NCI-H2081 (cell line): Measurements from ENCODE around the gene CISD3.
A peak's percentile ranks its signal among the peaks of the same experiment; 100 is the strongest.
"Not testable (repeated sequence)": the region's sequence is repeated elsewhere in the genome, so short reads cannot be mapped to it uniquely, and the experiment has no call there.

ENCODE experiments used
- DNase-seq, 2 experiments: peaks; one replicate each; lab custom pipeline; 2025; lab: John Stamatoyannopoulos, UW

CISD3 gene

DNA sequence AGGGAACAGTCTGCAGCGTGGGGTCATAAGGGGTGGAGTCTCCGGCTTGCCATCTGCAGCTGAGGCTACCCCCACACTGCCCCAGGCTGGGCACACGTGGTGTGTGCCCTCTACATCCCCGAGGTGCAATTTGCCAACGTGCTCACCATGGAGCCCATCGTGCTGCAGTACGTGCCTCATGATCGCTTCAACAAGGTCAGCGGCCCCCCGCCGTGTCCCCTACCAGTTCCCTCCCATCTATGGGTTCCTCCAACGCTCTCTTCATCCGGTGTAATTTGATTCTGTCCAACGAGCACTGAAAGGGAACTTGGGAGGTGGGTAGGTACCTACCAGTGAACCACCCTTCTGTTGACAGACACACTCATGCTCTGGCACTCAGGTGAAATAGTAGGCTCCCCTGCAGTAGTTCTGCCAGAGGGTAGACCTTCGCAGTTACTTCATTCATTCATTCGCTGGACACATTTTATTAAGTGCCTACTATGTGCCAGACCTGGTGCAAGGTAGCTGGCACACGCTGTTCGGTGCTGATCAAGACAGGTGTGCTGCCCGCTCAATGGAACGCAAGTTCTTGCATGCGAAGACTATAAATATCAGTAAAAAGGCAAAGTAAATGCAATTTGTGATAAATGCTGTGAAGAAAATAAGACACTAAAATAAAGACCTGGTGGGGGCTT lies 22.3 kb upstream of the CISD3 start:
- DNase-seq: no peak

DNA sequence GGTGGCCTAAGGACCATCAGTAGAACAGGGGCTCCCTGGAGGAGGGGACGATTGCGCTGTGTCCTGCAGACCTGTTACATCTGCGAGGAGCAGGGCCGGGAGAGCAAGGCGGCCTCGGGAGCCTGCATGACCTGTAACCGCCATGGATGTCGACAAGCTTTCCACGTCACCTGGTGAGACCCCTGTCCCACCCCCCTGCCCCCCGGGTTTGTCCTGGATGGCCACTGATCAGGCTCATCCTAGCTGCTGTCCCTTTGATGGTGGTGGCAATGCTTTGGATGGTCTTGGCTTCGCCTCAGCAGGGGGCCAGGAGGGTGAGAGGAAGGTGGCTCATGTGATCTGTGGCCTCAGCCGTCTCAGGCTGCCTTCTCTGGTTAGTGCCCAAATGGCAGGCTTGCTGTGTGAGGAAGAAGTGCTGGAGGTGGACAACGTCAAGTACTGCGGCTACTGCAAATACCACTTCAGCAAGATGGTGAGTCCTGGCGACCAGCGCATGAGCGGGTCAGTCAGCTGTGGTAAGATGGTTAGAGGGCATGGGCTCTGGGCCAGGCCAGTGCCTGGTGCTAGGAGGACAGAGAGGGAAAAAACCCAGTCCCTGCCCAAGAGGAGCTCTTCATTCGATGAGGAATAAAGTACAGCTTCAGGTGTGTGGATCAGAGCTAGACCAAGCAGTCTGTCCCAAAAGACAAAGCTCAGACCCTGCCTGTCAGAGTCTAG lies 20.9 kb upstream of the CISD3 start:
- no peak for DNase-seq

DNA sequence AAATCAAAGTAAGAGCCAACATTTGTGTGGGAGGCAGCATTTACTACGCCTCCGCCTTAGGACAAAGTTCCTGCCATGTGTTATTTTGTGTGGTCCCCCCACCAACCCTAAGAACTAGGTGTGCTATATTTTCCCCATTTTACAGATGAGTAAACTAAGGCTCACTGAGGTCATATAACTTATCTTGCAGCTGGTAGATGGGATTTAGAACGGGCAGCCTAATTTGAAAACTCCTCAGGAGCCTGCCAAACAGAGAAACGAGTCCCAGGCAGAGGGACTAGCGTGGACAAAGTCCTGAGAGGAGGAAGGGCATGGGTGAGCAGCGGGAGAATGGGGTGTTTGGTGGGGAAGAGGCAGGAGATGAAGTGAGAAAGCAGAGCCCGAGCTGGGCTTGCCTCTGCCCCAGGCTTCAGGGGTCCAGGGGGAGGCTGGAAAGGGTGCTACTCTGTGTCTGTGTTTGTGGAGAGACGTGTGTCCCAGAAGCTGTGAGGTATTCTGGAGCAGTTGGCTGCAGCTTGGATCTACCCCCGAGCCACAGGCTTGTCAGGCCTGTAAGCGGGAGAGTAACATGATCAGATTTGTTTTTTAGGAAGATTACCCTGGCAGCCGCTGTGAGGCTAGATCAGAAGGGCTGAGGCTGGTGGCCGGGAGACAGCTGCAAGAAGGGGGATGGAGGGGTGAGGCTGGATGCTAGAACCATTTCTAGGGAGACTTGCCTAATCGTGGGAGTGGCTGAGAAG lies 20.1 kb upstream of the CISD3 start:
- DNase-seq: no peak

DNA sequence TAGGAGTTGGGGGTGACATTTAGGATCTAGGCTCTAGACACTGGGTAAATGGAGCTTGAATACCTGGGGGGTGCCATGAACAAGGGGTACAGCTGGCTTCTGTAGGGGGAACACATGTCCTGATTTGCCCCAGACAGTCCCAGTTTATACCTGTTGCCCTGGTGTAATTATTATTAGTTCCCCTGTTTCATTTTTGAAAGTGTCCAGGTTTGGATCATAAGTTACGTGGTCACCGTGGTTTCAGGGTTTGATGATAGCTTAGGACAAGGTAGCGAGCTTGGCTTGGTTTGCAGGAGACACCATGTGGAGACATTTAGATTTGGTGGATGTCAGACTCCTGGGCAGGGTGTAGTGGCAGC lies 19.6 kb upstream of the CISD3 start:
- no peak for DNase-seq

GRCh38 chr17:38710985-38711384 lies 19.2 kb upstream of the CISD3 start:
- no peak for DNase-seq

DNA sequence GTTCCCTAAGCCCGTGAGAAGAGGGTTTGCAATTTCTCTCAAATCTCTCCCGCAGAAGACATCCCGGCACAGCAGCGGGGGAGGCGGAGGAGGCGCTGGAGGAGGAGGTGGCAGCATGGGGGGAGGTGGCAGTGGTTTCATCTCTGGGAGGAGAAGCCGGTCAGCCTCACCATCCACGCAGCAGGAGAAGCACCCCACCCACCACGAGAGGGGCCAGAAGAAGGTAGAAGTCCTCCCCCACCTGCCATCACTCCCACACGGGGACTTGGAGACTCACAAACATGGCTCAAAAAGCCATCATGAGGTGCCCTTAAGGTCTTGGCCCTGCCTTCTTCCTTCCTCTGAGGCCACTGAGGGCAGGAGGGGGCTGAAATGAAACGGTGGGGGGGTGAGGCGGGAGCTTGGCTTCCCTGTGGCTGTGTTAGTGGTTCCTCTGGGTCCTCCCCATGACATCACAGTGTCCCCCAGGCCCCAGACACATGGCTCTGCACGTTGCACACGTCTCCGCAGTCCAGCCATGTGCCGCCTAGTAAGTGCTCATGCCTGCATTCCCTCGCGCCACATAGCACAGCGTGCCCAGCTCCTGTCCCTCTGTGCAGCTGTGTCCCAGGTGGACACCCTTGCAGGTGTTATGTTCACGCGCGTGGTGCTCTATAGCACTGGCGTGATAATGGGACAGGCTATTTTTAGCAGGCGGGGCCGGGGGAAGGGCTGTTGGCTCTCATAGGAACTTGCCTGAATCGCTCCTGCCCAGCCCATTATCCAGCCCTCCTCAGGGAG lies 18.2 kb upstream of the CISD3 start:
- DNase-seq: peak in 1 of 2 experiments; percentile 44

GRCh38 chr17:38712593-38712992 lies 17.5 kb upstream of the CISD3 start:
- DNase-seq: no peak

DNA sequence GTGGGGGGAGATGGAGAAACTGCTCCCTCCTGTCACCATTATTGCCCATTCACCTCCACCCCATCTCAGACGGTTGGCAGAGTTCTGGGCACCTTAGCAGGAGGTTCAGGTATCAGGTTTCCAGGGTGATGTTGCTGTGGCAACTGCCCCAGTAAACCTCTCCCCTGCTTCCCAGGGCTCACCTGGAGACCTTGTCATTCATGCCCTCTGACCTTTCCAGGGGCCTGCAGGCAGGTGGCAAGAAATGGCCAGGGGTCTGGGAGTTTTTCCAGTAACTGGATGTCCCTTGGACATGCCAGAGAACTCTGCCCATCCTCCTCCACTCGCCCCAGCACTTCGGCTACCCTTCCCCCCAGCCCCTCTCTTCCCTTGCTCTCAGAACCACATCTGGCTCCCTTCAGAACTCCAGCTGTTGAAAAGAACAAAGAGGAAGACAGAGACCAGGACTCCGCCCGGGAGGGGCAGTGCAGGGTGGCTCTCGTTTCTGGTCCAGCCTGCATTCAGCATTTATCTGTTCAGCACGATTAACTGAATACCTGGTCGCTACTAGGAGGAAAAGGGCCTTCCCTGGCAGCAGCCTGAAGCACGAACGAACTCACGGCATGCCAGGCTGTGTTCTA lies 16.6 kb upstream of the CISD3 start:
- DNase-seq: no peak

- no peak for DNase-seq
Observed at GRCh38 chr17:38715216-38715943, 14.8 kb upstream of the CISD3 start.

GRCh38 chr17:38716368-38717005 lies 13.7 kb upstream of the CISD3 start:
- DNase-seq: no peak

GRCh38 chr17:38717139-38717745 lies 12.9 kb upstream of the CISD3 start:
- peak in 1 of 2 experiments; percentile 33 for DNase-seq

GRCh38 chr17:38719289-38719942 lies 10.7 kb upstream of the CISD3 start:
- no peak for DNase-seq

DNA sequence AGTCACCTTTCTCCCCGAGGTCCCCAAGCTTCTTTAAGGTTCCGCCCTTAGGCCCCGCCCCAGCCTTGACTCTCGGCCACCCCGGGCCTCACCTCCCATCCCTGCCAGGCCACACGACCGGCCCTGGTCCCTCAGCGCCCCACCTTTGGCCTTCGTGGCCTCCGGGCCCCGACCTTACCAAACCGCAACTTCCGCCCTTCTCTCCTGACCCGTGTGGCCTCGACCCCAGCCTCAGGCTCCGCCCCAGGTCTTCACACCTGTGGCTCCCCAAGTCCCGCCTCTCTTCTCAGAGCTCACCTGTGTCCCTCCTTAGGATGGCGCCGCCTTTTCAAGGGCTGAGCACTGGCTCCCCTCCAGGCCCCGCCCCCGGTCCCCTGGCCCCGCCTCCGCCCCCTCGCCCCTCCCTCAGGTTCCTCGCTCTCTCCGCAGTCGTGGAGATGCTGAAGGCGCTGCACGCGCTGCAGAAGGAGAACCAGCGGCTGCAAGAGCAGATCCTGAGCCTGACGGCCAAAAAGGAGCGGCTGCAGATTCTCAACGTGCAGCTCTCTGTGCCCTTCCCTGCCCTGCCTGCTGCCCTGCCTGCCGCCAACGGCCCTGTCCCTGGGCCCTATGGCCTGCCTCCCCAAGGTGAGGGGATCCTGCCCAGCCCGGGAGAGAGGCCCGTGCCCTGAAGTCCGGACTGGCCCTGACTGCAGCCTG lies 10.0 kb upstream of the CISD3 start:
- DNase-seq: no peak

- no peak for DNase-seq
Observed at GRCh38 chr17:38720941-38721340, 9.2 kb upstream of the CISD3 start.

DNA sequence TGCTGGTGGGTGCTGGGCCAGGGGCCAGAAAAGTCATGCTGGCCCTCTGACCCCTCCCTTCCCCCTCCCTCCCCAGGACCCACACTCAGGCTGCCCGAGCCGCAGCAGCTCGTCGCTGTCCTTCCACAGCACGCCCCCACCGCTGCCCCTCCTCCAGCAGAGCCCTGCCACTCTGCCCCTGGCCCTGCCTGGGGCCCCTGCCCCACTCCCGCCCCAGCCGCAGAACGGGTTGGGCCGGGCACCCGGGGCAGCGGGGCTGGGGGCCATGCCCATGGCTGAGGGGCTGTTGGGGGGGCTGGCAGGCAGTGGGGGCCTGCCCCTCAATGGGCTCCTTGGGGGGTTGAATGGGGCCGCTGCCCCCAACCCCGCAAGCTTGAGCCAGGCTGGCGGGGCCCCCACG lies 8.3 kb upstream of the CISD3 start:
- DNase-seq: no peak

DNA sequence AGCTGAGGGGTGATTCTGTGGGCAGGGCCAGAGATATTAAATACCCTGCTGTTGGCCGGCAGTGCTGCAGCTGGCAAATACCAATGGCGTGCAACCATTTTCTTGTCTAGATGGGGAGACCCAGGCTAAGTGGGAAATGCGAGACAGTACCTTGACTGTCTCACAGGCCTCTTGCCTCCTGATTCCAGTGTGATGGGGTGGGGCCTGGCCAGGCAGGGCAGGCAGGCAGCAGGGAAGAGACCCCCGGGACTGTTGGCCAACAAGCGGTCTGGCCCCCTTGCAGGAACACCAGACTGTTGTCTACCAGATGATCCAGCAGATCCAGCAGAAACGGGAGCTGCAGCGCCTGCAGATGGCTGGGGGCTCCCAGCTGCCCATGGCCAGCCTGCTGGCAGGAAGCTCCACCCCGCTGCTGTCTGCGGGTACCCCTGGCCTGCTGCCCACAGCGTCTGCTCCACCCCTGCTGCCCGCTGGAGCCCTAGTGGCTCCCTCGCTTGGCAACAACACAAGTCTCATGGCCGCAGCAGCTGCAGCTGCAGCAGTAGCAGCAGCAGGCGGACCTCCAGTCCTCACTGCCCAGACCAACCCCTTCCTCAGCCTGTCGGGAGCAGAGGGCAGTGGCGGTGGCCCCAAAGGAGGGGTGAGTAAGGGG lies 5.7 kb upstream of the CISD3 start:
- peak; percentile 89 to 95 for DNase-seq

DNA sequence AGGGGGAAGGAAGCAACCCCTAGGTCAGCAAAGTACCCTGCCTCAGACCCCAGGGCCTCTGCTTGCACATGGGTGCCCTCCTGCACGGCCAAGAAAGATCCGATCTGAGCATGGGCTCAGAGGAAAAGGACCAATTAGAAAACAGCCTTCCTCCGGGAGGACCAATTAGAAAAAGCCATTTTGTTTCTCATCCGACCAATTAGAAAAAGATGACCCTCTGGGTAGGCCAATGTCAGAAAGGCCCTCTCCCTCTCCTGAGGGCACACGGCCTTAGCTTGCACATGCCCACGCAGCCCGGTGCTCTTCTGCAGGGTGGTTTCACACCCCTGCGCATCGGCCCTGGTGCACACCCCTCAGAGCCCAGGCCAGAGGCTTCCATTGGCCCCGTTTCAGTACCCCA lies 5.1 kb upstream of the CISD3 start:
- DNase-seq: peak in 1 of 2 experiments; percentile 57

GRCh38 chr17:38726145-38726544 lies 4.0 kb upstream of the CISD3 start:
- not testable (repeated sequence) for DNase-seq

GRCh38 chr17:38727736-38728135 lies 2.4 kb upstream of the CISD3 start:
- no peak for DNase-seq
